HG03025 (cell line): ENCODE data around the gene RUVBL2.
"Not testable (repeated sequence)": the region's sequence is repeated elsewhere in the genome, so short reads cannot be mapped to it uniquely, and the experiment has no call there.

Experiments
- ATAC-seq: cut with Tn5 transposase; IDR thresholded peaks from one replicate; pipeline ENCODE4 v1.9.1; 2021; ENCODE audit warnings: mild to moderate bottlenecking, moderate library complexity; ENCODE audit not compliant: unreplicated experiment, low FRiP score

The RUVBL2 gene

GRCh38 chr19:49016067-49016839 lies 22.6 kb downstream of the RUVBL2 start:
- no peak for ATAC-seq

- ATAC-seq = no peak
Observed at GRCh38 chr19:49017041-49017665, 23.5 kb downstream of the RUVBL2 start, which contains the start of gene LHB. LHB (minus strand) TSS chr19:49017091; CDS start chr19:49017081, 10 bp downstream.

- ATAC-seq = no peak
Observed at GRCh38 chr19:49017666-49018351, 24.1 kb downstream of the RUVBL2 start.

GRCh38 chr19:49018388-49019241 lies 24.9 kb downstream of the RUVBL2 start:
- not testable (repeated sequence) for ATAC-seq

GRCh38 chr19:49019242-49019932 lies 25.7 kb downstream of the RUVBL2 start:
- no peak for ATAC-seq

GRCh38 chr19:49020342-49020741 lies 26.7 kb downstream of the RUVBL2 start:
- ATAC-seq = no peak

- no peak for ATAC-seq
Observed at GRCh38 chr19:49020931-49021895, 27.5 kb downstream of the RUVBL2 start.

GRCh38 chr19:49022116-49022515 lies 28.4 kb downstream of the RUVBL2 start:
- ATAC-seq = no peak

GRCh38 chr19:49024233-49024632 lies 30.5 kb downstream of the RUVBL2 start, which contains the start of gene CGB3:
CGB3 (minus strand) TSS chr19:49024333; CDS start chr19:49023971, 362 bp downstream.
- not testable (repeated sequence) for ATAC-seq

- not testable (repeated sequence) for ATAC-seq
Observed at GRCh38 chr19:49025088-49025487, 31.4 kb downstream of the RUVBL2 start.

GRCh38 chr19:49025599-49025998 lies 31.9 kb downstream of the RUVBL2 start:
- not testable (repeated sequence) for ATAC-seq

GRCh38 chr19:49028686-49029085 lies 35.0 kb downstream of the RUVBL2 start:
- not testable (repeated sequence) for ATAC-seq

GRCh38 chr19:49029749-49030148 lies 36.1 kb downstream of the RUVBL2 start:
- ATAC-seq = not testable (repeated sequence)

- not testable (repeated sequence) for ATAC-seq
Observed at GRCh38 chr19:49030323-49030722, 36.6 kb downstream of the RUVBL2 start.

GRCh38 chr19:49031642-49032301 lies 38.1 kb downstream of the RUVBL2 start, which contains the start of gene CGB2:
CGB2 (plus strand) TSS chr19:49031890; CDS start chr19:49032096, 206 bp downstream.
- not testable (repeated sequence) for ATAC-seq

GRCh38 chr19:49036815-49037214 lies 43.1 kb downstream of the RUVBL2 start, which contains the start of gene CGB1:
CGB1 (minus strand) TSS chr19:49036895; CDS start chr19:49036711, 184 bp downstream.
- ATAC-seq = not testable (repeated sequence)

GRCh38 chr19:49038111-49038510 lies 44.4 kb downstream of the RUVBL2 start:
- ATAC-seq = not testable (repeated sequence)
